ENCODE results near the gene ADAM15.

DNA sequence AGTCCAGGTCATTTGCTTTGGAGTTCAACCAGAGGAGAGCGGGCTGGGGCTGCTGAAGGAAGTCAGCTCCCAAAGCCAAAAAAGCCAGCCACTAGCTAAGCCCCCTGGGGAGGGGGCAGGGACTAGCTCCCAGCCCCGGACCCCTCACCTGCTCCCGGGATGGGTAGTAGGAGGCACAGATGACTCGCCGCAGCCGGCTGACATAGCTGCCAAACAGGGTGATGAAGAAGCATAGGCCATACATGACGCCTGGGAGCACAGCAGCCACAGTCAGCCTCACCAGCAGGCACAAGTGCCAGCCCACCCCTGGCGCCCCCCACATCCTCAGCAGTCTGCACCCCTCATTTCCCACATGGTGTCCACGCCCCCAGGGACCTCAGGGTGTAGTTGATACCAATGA, 25.0 kb upstream of the ADAM15 start:
- TF ChIP-seq EP300 (IDR thresholded peaks at IDR 0.05; ENCODE audit: borderline replicate concordance in 1 of 2, low read depth in 1 of 2, low read length in 1 of 2) (no peak), TEAD4 (IDR thresholded peaks at IDR 0.05; ENCODE audit: borderline replicate concordance, insufficient read depth) (no peak), RXRA (IDR thresholded peaks at IDR 0.05; ENCODE audit: borderline replicate concordance, low read depth) (no peak)
- TF ChIP-seq, protein P1, sequence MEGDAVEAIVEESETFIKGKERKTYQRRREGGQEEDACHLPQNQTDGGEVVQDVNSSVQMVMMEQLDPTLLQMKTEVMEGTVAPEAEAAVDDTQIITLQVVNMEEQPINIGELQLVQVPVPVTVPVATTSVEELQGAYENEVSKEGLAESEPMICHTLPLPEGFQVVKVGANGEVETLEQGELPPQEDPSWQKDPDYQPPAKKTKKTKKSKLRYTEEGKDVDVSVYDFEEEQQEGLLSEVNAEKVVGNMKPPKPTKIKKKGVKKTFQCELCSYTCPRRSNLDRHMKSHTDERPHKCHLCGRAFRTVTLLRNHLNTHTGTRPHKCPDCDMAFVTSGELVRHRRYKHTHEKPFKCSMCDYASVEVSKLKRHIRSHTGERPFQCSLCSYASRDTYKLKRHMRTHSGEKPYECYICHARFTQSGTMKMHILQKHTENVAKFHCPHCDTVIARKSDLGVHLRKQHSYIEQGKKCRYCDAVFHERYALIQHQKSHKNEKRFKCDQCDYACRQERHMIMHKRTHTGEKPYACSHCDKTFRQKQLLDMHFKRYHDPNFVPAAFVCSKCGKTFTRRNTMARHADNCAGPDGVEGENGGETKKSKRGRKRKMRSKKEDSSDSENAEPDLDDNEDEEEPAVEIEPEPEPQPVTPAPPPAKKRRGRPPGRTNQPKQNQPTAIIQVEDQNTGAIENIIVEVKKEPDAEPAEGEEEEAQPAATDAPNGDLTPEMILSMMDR (IDR thresholded peaks at IDR 0.05), result no peak
- TF ChIP-seq, protein P2, sequence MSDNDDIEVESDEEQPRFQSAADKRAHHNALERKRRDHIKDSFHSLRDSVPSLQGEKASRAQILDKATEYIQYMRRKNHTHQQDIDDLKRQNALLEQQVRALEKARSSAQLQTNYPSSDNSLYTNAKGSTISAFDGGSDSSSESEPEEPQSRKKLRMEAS (IDR thresholded peaks at IDR 0.05; ENCODE audit: low read depth), result no peak

All from SK-N-SH (cell line).